ENCODE data around the gene ASPDH.

DNA sequence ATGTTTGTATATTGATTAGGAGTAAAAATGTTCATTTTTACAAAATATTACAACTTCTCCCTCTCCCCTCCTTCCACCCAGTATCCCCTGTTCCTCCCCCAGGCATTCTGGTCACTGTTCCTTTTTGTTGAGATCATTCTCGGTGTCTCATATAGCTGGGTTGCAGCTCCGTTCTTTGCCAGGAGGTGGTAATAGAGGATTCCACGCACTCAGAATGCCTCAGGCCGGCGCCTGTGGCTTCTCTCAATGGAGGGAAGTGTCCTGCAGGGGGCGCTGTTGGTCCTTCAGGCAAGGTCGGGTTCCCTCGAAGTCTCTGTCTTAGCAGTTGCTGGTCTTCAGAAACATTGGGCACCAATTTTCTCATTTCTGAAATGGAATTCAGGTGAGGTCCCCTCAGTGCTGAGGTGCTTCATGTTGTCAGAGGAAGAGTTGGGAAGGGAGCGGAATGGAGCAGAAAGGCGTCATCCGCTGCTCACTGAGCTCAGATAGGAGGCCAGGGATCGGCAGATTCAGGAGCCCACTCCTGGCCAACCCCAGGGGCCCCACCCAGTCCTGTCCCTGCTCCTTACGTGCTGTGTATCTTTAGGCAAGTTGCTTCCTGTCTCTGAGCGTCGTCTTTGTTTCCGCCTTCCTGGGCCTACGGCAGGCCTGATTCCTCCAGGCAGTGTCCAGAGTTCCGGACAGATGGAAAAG lies 26.7 kb downstream of the ASPDH start:
- TF ChIP-seq ZNF274 (IDR thresholded peaks at IDR 0.05; ENCODE audit: low read depth, low read length): no peak
- TF ChIP-seq, protein P1, sequence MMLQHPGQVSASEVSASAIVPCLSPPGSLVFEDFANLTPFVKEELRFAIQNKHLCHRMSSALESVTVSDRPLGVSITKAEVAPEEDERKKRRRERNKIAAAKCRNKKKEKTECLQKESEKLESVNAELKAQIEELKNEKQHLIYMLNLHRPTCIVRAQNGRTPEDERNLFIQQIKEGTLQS (IDR thresholded peaks at IDR 0.05): no peak
- TF ChIP-seq, protein P2, sequence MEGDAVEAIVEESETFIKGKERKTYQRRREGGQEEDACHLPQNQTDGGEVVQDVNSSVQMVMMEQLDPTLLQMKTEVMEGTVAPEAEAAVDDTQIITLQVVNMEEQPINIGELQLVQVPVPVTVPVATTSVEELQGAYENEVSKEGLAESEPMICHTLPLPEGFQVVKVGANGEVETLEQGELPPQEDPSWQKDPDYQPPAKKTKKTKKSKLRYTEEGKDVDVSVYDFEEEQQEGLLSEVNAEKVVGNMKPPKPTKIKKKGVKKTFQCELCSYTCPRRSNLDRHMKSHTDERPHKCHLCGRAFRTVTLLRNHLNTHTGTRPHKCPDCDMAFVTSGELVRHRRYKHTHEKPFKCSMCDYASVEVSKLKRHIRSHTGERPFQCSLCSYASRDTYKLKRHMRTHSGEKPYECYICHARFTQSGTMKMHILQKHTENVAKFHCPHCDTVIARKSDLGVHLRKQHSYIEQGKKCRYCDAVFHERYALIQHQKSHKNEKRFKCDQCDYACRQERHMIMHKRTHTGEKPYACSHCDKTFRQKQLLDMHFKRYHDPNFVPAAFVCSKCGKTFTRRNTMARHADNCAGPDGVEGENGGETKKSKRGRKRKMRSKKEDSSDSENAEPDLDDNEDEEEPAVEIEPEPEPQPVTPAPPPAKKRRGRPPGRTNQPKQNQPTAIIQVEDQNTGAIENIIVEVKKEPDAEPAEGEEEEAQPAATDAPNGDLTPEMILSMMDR (IDR thresholded peaks at IDR 0.05 in 2 of 3, conservative IDR thresholded peaks at IDR 0.05 in 1 of 3; ENCODE audit: borderline replicate concordance in 1 of 3, insufficient read depth in 1 of 3, low read depth in 2 of 3, low read length in 2 of 3): peak; percentile 74 to 95 (median 77)
- TF ChIP-seq CEBPB (IDR thresholded peaks at IDR 0.05; ENCODE audit: low read depth): no peak
- no peak for TF ChIP-seq JUND (IDR thresholded peaks at IDR 0.05)
- no peak for TF ChIP-seq EZH2phosphoT487 (IDR thresholded peaks at IDR 0.05; ENCODE audit: borderline replicate concordance)
- TF ChIP-seq SIN3A (IDR thresholded peaks at IDR 0.05; ENCODE audit: low read depth): no peak
- TF ChIP-seq, protein P3, sequence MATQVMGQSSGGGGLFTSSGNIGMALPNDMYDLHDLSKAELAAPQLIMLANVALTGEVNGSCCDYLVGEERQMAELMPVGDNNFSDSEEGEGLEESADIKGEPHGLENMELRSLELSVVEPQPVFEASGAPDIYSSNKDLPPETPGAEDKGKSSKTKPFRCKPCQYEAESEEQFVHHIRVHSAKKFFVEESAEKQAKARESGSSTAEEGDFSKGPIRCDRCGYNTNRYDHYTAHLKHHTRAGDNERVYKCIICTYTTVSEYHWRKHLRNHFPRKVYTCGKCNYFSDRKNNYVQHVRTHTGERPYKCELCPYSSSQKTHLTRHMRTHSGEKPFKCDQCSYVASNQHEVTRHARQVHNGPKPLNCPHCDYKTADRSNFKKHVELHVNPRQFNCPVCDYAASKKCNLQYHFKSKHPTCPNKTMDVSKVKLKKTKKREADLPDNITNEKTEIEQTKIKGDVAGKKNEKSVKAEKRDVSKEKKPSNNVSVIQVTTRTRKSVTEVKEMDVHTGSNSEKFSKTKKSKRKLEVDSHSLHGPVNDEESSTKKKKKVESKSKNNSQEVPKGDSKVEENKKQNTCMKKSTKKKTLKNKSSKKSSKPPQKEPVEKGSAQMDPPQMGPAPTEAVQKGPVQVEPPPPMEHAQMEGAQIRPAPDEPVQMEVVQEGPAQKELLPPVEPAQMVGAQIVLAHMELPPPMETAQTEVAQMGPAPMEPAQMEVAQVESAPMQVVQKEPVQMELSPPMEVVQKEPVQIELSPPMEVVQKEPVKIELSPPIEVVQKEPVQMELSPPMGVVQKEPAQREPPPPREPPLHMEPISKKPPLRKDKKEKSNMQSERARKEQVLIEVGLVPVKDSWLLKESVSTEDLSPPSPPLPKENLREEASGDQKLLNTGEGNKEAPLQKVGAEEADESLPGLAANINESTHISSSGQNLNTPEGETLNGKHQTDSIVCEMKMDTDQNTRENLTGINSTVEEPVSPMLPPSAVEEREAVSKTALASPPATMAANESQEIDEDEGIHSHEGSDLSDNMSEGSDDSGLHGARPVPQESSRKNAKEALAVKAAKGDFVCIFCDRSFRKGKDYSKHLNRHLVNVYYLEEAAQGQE (IDR thresholded peaks at IDR 0.05; ENCODE audit: low read depth): no peak
- peak; percentile 64; the same call in 1 of the 2 replicates for TF ChIP-seq CBX3 (IDR thresholded peaks at IDR 0.05; ENCODE audit: low read depth)
- TF ChIP-seq RAD21 (IDR thresholded peaks at IDR 0.05; ENCODE audit: low read depth): no peak; the same call in none of the 2 replicates
- no peak for TF ChIP-seq SRF (IDR thresholded peaks at IDR 0.05; ENCODE audit: low read depth)
- no peak for TF ChIP-seq POLR2AphosphoS5 (IDR thresholded peaks at IDR 0.05; ENCODE audit: low read depth, low read length)
